ENCODE measurements around the gene MYO3B.

Gene MYO3B

DNA sequence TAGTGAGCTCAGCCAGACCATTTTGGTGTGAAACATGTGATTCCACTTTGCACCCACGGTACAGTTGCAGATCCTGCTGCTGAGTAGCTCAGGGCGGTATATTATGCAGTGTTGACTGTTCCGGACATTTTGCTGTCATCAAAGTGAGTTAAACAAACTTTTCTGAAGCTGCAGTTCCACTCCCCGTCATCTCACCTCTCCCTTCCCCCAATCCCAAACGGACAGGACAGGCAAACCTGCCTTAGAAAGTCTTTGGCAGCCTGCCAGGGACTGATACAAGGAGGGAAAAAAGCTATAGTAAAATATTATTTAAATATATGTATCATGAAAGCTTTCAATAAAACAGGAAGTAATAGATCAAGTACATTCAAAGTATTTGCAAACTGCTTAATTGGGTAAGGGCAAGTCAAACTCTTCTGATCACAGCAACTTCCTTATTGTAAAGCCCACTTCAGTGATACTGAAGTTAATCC is 501.7 kb downstream of the MYO3B start:
- TF ChIP-seq, protein P1, sequence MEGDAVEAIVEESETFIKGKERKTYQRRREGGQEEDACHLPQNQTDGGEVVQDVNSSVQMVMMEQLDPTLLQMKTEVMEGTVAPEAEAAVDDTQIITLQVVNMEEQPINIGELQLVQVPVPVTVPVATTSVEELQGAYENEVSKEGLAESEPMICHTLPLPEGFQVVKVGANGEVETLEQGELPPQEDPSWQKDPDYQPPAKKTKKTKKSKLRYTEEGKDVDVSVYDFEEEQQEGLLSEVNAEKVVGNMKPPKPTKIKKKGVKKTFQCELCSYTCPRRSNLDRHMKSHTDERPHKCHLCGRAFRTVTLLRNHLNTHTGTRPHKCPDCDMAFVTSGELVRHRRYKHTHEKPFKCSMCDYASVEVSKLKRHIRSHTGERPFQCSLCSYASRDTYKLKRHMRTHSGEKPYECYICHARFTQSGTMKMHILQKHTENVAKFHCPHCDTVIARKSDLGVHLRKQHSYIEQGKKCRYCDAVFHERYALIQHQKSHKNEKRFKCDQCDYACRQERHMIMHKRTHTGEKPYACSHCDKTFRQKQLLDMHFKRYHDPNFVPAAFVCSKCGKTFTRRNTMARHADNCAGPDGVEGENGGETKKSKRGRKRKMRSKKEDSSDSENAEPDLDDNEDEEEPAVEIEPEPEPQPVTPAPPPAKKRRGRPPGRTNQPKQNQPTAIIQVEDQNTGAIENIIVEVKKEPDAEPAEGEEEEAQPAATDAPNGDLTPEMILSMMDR (IDR thresholded peaks at IDR 0.05), result no peak
- no peak for TF ChIP-seq ZFX (IDR thresholded peaks at IDR 0.05; ENCODE audit: borderline replicate concordance)

DNA sequence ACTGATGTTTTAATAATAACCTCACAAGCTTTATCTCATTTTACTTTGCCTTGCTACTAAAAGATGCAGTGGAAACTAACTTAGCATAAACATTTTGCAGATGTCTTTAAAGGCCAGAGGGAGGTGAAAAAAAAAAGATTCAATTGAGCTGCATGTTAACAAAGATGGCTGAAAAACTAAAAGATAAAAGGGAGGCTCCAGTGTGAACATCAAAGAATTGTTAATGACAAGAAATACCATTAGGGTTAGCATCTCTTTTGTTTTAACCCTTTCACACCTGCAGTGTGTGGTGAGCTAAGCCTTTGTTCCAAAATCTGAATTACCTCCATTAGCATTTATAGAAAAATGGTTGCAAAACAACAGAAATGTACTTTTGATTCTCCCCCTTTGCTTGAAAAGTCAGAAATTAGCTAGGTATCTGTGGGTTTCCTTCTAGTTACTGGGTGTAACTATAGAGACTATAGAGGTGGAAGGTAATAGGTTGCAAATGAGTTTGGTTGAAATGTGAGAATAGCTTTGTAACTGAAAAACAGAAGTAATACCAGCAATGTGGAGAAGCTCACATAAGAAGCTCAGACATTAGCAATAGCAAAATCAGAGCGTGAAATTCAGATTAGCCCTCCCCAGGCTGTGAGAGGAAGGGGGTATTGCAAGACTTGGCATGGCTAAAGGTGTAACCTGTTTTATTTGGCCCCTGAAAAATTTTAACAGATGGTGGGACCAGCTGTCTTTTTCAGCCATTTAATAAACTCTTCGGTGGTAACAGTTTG is 502.4 kb downstream of the MYO3B start:
- TF ChIP-seq, protein P1 (IDR thresholded peaks at IDR 0.05), result no peak
- TF ChIP-seq ZFX (IDR thresholded peaks at IDR 0.05; ENCODE audit: borderline replicate concordance), result no peak
- no peak overlapping the region for H3K27ac ChIP-seq

More for the DNA sequence above, 501.7 kb downstream of the MYO3B start:
- H3K27ac ChIP-seq, result no peak overlapping the region

DNA sequence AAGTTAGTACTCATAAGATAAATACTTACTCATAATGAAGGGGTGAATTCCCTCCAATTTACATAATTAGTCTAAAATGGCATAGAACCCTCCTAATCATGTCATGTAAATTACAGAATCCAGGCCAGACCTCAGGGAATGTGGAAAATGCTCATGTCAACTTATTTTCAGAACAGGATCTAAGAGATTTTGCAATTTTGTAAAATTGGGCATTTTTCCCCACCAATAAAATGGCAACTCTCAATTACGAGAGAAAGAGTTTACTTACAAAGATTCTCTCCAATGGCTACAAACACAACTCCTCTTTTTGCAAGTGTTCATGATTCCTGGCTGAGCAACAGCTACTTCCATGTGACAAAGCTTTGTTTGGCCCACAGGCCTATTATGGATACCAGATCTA is 503.4 kb downstream of the MYO3B start:
- H3K27ac ChIP-seq, result no peak overlapping the region
- TF ChIP-seq, protein P1 (IDR thresholded peaks at IDR 0.05), result no peak
- no peak for TF ChIP-seq ZFX (IDR thresholded peaks at IDR 0.05; ENCODE audit: borderline replicate concordance)

DNA sequence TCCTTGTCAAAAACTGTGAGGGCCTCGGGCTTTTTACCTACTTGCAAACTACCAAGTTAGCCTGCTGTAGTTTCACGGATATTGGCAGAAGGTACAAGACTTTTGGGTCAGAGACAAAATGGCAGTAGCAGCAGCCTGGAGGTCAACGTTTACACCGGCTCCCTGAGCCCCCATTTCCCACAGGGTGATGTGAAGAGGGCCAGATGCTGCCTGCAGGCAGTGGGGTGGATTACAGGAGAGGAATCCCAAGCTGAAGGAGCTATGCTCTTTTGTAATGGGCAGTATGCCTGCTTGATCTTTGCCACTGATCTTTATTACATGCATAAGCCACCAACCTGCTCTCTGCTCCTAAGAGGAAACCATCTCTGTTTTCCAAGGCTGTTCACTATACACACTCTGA is 507.6 kb downstream of the MYO3B start:
- no peak for TF ChIP-seq ZFX (IDR thresholded peaks at IDR 0.05; ENCODE audit: borderline replicate concordance)
- TF ChIP-seq, protein P1 (IDR thresholded peaks at IDR 0.05), result no peak
- no peak overlapping the region for H3K27ac ChIP-seq

DNA sequence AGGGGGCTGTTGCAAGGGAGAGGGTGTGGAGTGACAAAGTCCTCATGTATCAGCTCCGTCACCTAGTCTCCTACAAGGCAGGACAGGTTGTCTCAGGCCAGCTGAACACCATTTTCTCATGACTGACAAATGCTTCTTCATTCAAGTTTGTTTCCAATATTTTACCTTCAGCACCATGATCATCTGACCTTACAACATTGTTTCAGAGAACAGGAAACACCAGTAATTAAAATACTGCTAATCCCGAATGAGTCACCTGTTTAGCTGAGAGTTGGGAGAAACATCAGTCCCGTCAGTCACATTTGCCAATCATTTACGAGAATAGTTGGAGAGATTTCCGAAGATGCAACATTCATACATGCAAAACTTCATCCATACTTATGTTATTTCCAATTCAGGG is 511.5 kb downstream of the MYO3B start:
- no peak overlapping the region for H3K27ac ChIP-seq
- no peak for TF ChIP-seq ZFX (IDR thresholded peaks at IDR 0.05; ENCODE audit: borderline replicate concordance)
- TF ChIP-seq, protein P1 (IDR thresholded peaks at IDR 0.05), result no peak

DNA sequence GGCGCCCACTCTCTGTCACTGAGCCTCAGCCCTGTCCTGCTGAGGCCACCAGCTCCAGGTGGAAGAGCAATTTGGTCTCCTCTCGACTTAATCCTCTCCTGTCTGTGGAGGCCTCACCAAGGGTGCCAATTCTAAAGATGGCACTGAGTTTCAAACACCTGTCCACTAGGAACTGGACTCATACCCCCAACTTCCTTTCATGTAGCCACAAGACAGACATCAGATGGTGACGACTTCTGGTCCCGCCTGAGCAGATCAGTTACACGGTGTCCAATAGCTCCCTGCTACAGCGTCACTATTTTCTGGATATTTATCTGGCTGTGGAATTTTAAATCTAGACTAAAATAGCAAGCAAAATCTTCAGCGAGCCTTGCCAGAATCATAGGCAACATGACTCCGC is 512.7 kb downstream of the MYO3B start:
- TF ChIP-seq, protein P1 (IDR thresholded peaks at IDR 0.05), result no peak
- no peak for TF ChIP-seq ZFX (IDR thresholded peaks at IDR 0.05; ENCODE audit: borderline replicate concordance)
- no peak overlapping the region for H3K27ac ChIP-seq

DNA sequence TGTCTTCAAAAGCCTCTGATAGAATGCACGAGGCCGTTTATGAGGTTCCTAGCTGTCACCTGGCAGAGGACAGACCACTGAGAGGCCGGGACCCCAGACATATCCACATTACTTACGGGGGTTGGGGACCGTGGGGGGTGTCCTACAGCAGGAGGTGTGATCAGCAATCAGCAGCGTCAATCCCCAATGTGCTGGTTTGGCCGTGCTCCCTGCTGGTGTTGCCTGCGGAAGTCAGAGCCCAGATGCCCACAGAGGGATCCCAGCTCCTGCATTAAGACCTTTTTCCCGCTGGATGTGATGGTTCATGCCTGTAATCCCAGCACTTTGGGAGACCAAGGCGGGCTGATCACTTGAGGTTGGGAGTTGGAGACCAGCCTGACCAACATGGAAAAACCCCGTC is 516.4 kb downstream of the MYO3B start:
- H3K27ac ChIP-seq, result no peak overlapping the region
- no peak for TF ChIP-seq ZFX (IDR thresholded peaks at IDR 0.05; ENCODE audit: borderline replicate concordance)
- TF ChIP-seq, protein P1 (IDR thresholded peaks at IDR 0.05), result no peak
